GM23338 (cell line): ENCODE data around the gene SPECC1. TPM values are rescaled to one million over a fixed set of nuclear protein-coding genes. Genes with fewer than 3 reads are reported as not detected.

Experiments
- ATAC-seq: fragments of 200-7000 bp; cut with Tn5 transposase; 3 replicates; pipeline ENCODE4 v1.9.1; 2020
- DNase-seq: peaks from one replicate; pipeline ENCODE4 v3.0.0-alpha.2; 2015; ENCODE audit warnings: low spot score
- H2AFZ ChIP-seq: fragments of 200-600 bp; sonication (generic); 2 replicates; pipeline ENCODE4 v1.8.0; 2016; ENCODE audit warnings: antibody characterized with exemption, mild to moderate bottlenecking, moderate library complexity
- H3F3A ChIP-seq: fragments of 200-600 bp; sonication (generic); replicated peaks from 2 replicates; pipeline ENCODE4 v1.8.0; 2017; ENCODE audit warnings: antibody characterized with exemption, mixed run types, low read depth
- H3K27ac ChIP-seq: fragments of 200-600 bp; sonication (generic); 2 replicates; pipeline ENCODE4 v1.6.1; 2016; ENCODE audit warnings: low read depth
- H3K27me3 ChIP-seq: fragments of 200-600 bp; sonication (generic); 2 replicates; pipeline ENCODE4 v1.8.0; 2016; ENCODE audit warnings: mild to moderate bottlenecking, mixed run types, moderate library complexity; ENCODE audit not compliant: insufficient read depth
- H3K36me3 ChIP-seq: fragments of 200-600 bp; sonication (generic); 2 replicates; pipeline ENCODE4 v1.8.0; 2016; ENCODE audit warnings: mild to moderate bottlenecking; ENCODE audit not compliant: insufficient read depth
- H3K4me1 ChIP-seq: fragments of 200-600 bp; sonication (generic); 2 replicates; pipeline ENCODE4 v1.8.0; 2016; ENCODE audit warnings: mild to moderate bottlenecking, moderate library complexity; ENCODE audit not compliant: insufficient read depth
- H3K4me2 ChIP-seq: fragments of 200-600 bp; sonication (generic); 2 replicates; pipeline ENCODE4 v1.7.1; 2017; ENCODE audit warnings: mixed run types
- H3K4me3 ChIP-seq: fragments of 200-600 bp; sonication (generic); 2 replicates; pipeline ENCODE4 v1.6.1; 2016; ENCODE audit warnings: mixed run types
- H3K79me2 ChIP-seq: fragments of 200-600 bp; sonication (generic); replicated peaks from 2 replicates; pipeline ENCODE4 v1.8.0; 2017; ENCODE audit warnings: mild to moderate bottlenecking; ENCODE audit not compliant: insufficient read depth
- H3K9me2 ChIP-seq: fragments of 200-600 bp; sonication (generic); 2 replicates; pipeline ENCODE4 v1.8.0; 2017; ENCODE audit not compliant: insufficient read depth
- H4K20me1 ChIP-seq: fragments of 200-600 bp; sonication (generic); replicated peaks from 2 replicates; pipeline ENCODE4 v1.8.0; 2017; ENCODE audit warnings: mild to moderate bottlenecking; ENCODE audit not compliant: insufficient read depth
- H3K27ac Mint-ChIP-seq: 2 replicates; pipeline ENCODE4 v1.8.0; 2020; ENCODE audit warnings: inconsistent platforms, mild to moderate bottlenecking, moderate library complexity, mixed read lengths
- H3K27me3 Mint-ChIP-seq: 3 replicates; pipeline ENCODE4 v1.8.0; 2022; ENCODE audit warnings: low read depth, mild to moderate bottlenecking, moderate library complexity, mixed read lengths, inconsistent platforms; ENCODE audit not compliant: insufficient read depth, poor library complexity
- H3K36me3 Mint-ChIP-seq: 3 replicates; pipeline ENCODE4 v1.8.0; 2021; ENCODE audit warnings: low read depth, mild to moderate bottlenecking, inconsistent platforms, moderate library complexity, mixed read lengths
- H3K4me1 Mint-ChIP-seq: 3 replicates; pipeline ENCODE4 v1.8.0; 2020; ENCODE audit warnings: mild to moderate bottlenecking, inconsistent platforms, mixed read lengths
- H3K4me3 Mint-ChIP-seq: 3 replicates; pipeline ENCODE4 v1.8.0; 2021; ENCODE audit warnings: moderate library complexity, mild to moderate bottlenecking, inconsistent platforms, mixed read lengths
- H3K9me3 Mint-ChIP-seq: 3 replicates; pipeline ENCODE4 v1.8.0; 2020; ENCODE audit warnings: moderate library complexity, mild to moderate bottlenecking, inconsistent platforms, mixed read lengths
- ETS1 ChIP-seq: IDR thresholded peaks from 2 replicates; pipeline ENCODE4 v1.6.1; 2016; ENCODE audit warnings: antibody characterized with exemption
- EZH2 ChIP-seq: fragments of 200-600 bp; sonication (generic); IDR thresholded peaks from one replicate; pipeline ENCODE4 v1.8.0; 2017; ENCODE audit warnings: antibody characterized with exemption, mild to moderate bottlenecking, low read depth; ENCODE audit not compliant: unreplicated experiment
- EZH2phosphoT487 ChIP-seq: fragments of 200-600 bp; sonication (generic); IDR thresholded peaks from one replicate; pipeline ENCODE4 v1.8.1; 2018; ENCODE audit warnings: antibody characterized with exemption; ENCODE audit not compliant: unreplicated experiment
- JUNB ChIP-seq: IDR thresholded peaks from one replicate; pipeline ENCODE4 v1.6.1; 2016; ENCODE audit warnings: antibody characterized with exemption; ENCODE audit not compliant: unreplicated experiment
- NANOG ChIP-seq: IDR thresholded peaks from 2 replicates; pipeline ENCODE4 v1.6.1; 2016; ENCODE audit warnings: antibody characterized with exemption, borderline replicate concordance
- POLR2AphosphoS5 ChIP-seq: IDR thresholded peaks from 2 replicates; pipeline ENCODE4 v1.6.1; 2016; ENCODE audit warnings: antibody characterized with exemption, low read depth
- REST ChIP-seq: IDR thresholded peaks from one replicate; pipeline ENCODE4 v1.6.1; 2018; ENCODE audit warnings: antibody characterized with exemption; ENCODE audit not compliant: unreplicated experiment
- STAT1 ChIP-seq: IDR thresholded peaks from one replicate; pipeline ENCODE4 v1.6.1; 2016; ENCODE audit warnings: antibody characterized with exemption; ENCODE audit not compliant: unreplicated experiment
- ZNF331 ChIP-seq: fragments of 250-450 bp; sonication (Bioruptor Pico); IDR thresholded peaks from 2 replicates; pipeline ENCODE4 v1.5.0; 2020; ENCODE audit warnings: low read depth, mild to moderate bottlenecking, moderate library complexity
- ZNF462 ChIP-seq: fragments of 250-450 bp; sonication (Bioruptor Pico); IDR thresholded peaks from 2 replicates; pipeline ENCODE4 v1.5.0; 2020; ENCODE audit warnings: mild to moderate bottlenecking, moderate library complexity
- polyA plus RNA-seq: library from polyadenylated mRNA; unstranded; fragments of >200 nt; fragmentation: Nextera tagmentation; extraction: Ambion mirVana; gene quantifications from 2 replicates; pipeline ENCODE4 v1.2.1, GENCODE V29; 2016
- total RNA-seq: library from RNA; depleted of rRNA; stranded (reverse); fragments of >200 nt; shearing (Covaris generic); gene quantifications from 2 replicates; pipeline ENCODE4 v1.2.3, GENCODE V29; 2014

Gene SPECC1
- total and polyA plus RNA-seq, 2 experiments from 2014 or later = 42.6 to 101 TPM

- H3K36me3 Mint-ChIP-seq = peaks cover 12% of the 10 kb centered on the region
- TF ChIP-seq ETS1 (no peak), JUNB (no peak), EZH2phosphoT487 (no peak), REST (no peak), STAT1 (no peak)
- Histone ChIP-seq H3K4me1 (no peaks in the 10 kb centered on the region), H2AFZ (no peak overlapping the region), H3K27me3 (no peaks in the 10 kb centered on the region), H3K9me2 (no peaks in the 10 kb centered on the region), H4K20me1 (peaks cover 5% of the 10 kb centered on the region; the same call in 1 of the 2 replicates), H3F3A (no peaks in the 10 kb centered on the region), H3K79me2 (0 out of 2 replicates have a peak, but pooled peaks cover 3% of the 10 kb centered on the region), H3K27ac (peak overlapping the region; percentile 78; the same call in 1 of the 2 replicates), H3K36me3 (no peaks in the 10 kb centered on the region), H3K4me2 (no peak overlapping the region), H3K4me3 (no peak overlapping the region)
- peaks cover 1% of the 10 kb centered on the region for H3K27me3 Mint-ChIP-seq
- DNase-seq (no peak), ATAC-seq (peak; percentile 59)
- peaks cover 16% of the 10 kb centered on the region for H3K4me1 Mint-ChIP-seq
- H3K27ac Mint-ChIP-seq = peak overlapping the region; percentile 50; the same call in 1 of the 2 replicates
- no peaks in the 10 kb centered on the region for H3K9me3 Mint-ChIP-seq
- no peak overlapping the region for H3K4me3 Mint-ChIP-seq
Measured at GRCh38 chr17:20273741-20274500, 264.8 kb downstream of the SPECC1 start.

- ATAC-seq (no peak), DNase-seq (no peak)
- Histone ChIP-seq H3F3A (no peaks in the 10 kb centered on the region), H4K20me1 (peaks cover 5% of the 10 kb centered on the region), H3K4me1 (no peaks in the 10 kb centered on the region), H3K79me2 (0 out of 2 replicates have a peak, but pooled peaks cover 3% of the 10 kb centered on the region), H3K36me3 (no peaks in the 10 kb centered on the region), H3K27me3 (no peaks in the 10 kb centered on the region), H3K4me3 (no peak overlapping the region), H3K4me2 (no peak overlapping the region), H3K27ac (no peak overlapping the region), H3K9me2 (no peaks in the 10 kb centered on the region), H2AFZ (no peak overlapping the region)
- H3K27ac Mint-ChIP-seq = no peak overlapping the region
- H3K27me3 Mint-ChIP-seq = peaks cover 1% of the 10 kb centered on the region
- H3K4me3 Mint-ChIP-seq = no peak overlapping the region
- H3K9me3 Mint-ChIP-seq = no peaks in the 10 kb centered on the region
- H3K36me3 Mint-ChIP-seq = peaks cover 20% of the 10 kb centered on the region
- H3K4me1 Mint-ChIP-seq = peaks cover 15% of the 10 kb centered on the region
- TF ChIP-seq ZNF462 (CRISPR knock-in tag) (no peak), POLR2AphosphoS5 (no peak), EZH2 (no peak), ZNF331 (CRISPR knock-in tag) (no peak), NANOG (no peak), STAT1 (no peak)
Measured at GRCh38 chr17:20275653-20276052, 266.5 kb downstream of the SPECC1 start.
